NCI-H774 (cell line): ENCODE data around the gene FHL1.
"Not testable (repeated sequence)": the region's sequence is repeated elsewhere in the genome, so short reads cannot be mapped to it uniquely, and the experiment has no call there.

Source experiments
- DNase-seq: peaks from one replicate; lab custom pipeline; 2025; lab: John Stamatoyannopoulos, UW

The FHL1 gene

DNA sequence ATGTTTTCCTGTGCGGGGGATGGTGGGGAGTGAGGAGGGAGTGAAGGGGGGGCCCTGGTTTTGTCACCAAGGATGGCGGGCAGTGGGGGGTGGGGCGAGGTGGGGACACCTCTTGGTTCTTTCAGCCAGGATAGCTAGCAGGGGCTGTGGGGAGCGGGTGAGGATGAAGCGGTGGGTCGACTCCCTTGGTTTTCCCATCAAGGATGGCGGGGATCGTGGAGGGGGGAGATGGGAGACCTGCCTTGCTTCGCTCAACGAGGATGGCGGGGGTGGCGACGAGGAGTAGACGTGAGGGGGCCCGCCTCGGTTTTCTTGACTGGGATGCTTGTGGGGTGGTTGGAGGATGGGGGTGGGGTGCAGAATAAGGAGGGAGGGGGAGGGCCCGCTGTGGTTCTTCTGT is 643 bp downstream of the FHL1 start:
- no peak for DNase-seq

- no peak for DNase-seq
Observed at GRCh38 chrX:136148391-136148790, 1.1 kb downstream of the FHL1 start.

- DNase-seq, result no peak
Observed at GRCh38 chrX:136154998-136155397, 7.7 kb downstream of the FHL1 start.

- no peak for DNase-seq
Observed at GRCh38 chrX:136156560-136157117, 9.3 kb downstream of the FHL1 start.

- no peak for DNase-seq
Observed at GRCh38 chrX:136157187-136157586, 9.9 kb downstream of the FHL1 start.

GRCh38 chrX:136158685-136159084 is 11.4 kb downstream of the FHL1 start:
- DNase-seq, result no peak

- DNase-seq, result no peak
Observed at GRCh38 chrX:136159611-136160025, 12.3 kb downstream of the FHL1 start.

- no peak for DNase-seq
Observed at GRCh38 chrX:136162827-136163570, 15.7 kb downstream of the FHL1 start.

DNA sequence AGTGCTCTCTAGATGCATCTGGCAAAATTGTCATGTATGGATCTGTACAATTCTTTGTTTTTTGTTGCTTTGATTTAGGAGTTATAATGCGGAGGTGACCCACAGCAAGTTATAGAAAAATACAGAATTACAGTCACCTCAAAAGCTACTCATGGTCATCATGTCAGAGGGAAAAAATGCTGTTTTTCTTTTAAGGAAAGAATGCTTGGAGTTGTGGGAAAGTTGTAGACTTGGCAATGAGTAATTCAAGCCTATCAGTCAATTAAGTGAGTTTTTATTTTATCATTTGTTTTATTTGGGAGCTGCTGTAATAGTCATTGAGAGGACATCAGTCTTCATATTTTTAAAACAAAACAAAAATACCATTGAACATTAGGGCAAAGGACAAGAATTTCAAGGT is 16.4 kb downstream of the FHL1 start:
- no peak for DNase-seq

DNA sequence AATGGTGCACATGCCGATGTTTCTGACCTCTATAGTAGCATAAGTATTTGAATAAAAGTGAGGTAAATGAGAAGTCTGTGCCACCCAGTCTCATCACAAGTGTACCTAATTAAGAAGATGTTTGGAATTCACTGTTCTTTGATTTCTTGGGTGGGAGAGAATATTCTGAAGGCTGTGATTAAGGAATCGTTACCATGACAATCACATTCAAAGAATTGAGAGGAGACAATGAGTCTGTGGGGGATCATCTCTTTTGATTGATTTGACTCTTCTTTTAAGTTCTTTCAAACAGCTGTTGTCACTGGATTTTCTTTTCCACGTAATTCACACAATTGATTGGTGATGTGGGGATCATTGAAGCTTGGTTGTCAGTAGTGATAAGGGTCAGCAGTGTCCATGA is 18.1 kb downstream of the FHL1 start:
- no peak for DNase-seq

DNA sequence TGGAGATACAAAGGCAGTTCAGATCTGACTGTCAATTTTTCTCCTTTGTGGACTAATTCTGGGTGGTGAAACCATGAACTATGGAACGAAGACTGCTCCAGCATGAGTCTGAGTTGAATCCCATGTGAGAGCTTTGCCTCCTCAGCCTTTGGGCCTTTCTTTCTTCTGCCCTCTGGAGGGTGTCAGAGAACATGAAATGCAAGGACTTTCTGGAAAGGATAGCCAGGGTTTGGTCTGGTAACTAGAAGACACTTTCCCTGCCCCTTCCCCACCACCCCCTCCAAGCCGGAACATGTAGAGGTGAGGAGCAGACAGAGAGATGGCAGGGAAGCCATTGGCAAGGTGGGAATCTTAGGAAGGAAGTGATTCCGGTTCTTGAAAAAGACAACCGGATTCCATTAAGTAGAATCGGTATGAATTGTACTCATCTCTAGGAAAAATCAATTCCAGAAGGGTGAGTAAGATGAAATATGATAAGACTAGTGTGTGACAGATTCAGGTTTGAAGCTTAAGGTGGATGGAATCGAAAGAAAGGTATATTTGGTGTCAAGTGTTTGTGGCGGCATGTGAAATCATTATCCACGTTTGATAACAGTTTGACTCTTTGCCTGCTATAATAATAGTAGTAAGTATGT is 19.0 kb downstream of the FHL1 start:
- DNase-seq, result no peak

GRCh38 chrX:136167989-136168388 is 20.7 kb downstream of the FHL1 start:
- not testable (repeated sequence) for DNase-seq

DNA sequence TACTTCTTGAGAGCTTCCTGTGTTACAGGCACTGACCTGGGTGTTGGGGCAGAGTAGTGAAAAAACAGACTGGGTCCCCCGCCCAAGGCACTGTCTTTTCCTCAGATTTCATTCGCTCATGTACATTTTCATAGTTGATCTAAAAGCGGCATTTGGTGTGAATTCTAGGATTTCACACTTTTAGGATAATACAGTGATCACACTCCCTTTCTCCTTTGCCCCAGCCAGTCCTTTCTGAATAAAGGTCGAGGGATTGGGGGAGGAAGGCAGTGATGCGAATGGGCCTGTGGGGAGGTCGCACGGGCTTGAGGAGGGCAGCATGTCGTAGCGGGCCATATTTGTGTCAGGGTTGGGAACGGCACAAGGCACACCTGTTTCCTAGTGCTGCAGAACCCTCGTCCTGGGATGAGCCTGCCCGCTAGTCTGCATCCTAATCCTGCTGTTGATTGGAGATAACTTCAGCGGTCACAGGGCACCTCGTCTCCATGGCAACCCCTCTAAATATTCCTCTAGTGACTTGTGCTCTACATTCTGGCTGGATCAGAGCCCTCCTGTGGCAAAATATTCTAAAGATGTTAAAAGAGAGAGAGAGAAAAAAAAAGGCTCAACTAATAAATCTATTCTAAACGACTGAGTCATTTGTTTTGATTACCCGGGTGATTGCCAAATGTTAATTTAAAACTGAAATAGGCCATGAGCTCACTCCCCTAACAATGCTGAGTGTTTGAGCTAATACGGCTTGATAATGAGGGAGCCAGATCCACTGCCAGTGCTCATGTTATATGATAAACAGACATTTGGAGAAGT is 21.8 kb downstream of the FHL1 start:
- peak; percentile 81 for DNase-seq

GRCh38 chrX:136170139-136170800 is 22.9 kb downstream of the FHL1 start:
- no peak for DNase-seq

DNA sequence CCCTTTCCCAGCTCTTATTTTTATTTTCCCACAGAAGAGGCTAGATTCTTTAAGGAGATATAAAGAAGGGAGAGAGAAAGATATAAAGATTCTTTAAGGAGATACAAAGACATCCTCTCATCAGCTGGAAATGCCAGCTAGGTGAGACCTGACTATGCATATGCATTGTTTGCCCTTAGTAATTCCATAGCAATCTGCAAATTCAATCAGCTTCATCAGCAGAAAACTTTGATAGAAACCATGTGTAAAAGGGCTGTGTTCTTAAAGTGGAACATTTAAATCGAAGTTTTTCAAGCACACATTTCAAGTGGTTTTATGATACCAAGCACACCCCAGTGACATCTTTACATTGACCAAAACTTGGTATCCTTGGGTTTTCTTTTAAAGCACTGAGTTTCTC is 24.1 kb downstream of the FHL1 start:
- no peak for DNase-seq

GRCh38 chrX:136176399-136176825 is 29.1 kb downstream of the FHL1 start:
- no peak for DNase-seq

- no peak for DNase-seq
Observed at GRCh38 chrX:136179133-136179532, 31.8 kb downstream of the FHL1 start.

- DNase-seq, result no peak
Observed at GRCh38 chrX:136182414-136182813, 35.1 kb downstream of the FHL1 start.

- DNase-seq, result no peak
Observed at GRCh38 chrX:136183172-136183571, 35.8 kb downstream of the FHL1 start.

- no peak for DNase-seq
Observed at GRCh38 chrX:136183917-136184316, 36.6 kb downstream of the FHL1 start.

DNA sequence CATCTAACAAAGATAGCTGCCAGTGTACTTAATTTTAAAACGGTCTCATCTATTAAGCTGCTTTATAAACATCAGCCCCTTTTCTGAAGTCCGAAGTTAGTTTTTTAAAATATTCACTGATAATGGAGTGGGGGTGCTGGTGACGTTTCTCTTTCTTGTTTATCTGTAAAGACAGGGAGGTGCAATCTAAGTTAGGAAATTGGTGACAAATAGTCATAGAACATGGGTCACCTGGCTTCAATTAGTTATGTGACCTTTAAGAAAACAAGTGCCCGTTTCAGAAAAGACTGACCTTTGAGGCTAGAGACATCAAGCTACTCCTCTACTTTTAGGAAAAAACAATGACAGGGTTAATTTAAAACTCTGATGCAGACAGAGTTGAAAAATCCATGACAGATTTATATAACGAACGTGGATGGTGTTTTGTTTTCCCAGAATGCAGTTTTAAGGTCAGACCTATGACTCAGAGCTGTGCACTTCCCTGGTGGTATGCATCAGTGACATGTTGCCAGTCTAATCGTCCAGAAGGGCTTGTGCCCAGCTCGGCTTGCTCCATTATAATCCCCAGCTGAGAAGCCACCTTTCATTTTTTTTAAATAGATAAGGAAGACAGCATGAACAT is 38.2 kb downstream of the FHL1 start:
- DNase-seq, result no peak

DNA sequence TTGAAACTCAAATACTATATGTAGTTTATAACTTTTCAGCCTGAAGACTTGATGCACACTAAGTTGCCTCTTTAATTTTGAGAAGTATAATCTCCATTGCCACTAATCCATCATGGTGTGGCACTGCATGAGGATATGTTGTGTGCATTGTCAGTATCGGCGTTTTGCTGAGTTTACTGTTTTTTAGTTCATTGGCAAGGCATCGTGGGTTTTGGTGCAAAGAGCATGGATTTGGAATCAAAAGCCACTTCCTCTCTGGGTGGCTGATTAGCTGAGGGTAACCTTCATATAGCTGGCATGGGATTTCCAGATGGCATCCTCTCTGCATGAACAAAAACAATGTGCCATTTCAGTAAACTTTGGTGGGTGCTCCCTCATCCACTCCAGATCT is 38.7 kb downstream of the FHL1 start:
- DNase-seq, result no peak
